BJ (cell line): ENCODE measurements around the gene FOXP1. TPM values are rescaled to one million over a fixed set of nuclear protein-coding genes. Genes with fewer than 3 reads are reported as not detected.

Experiments
- CTCF ChIA-PET: fragments of 350-600 bp; formaldehyde crosslinking; extraction: SDS; loops from one replicate; lab custom pipeline; 2021; ENCODE audit warnings: antibody characterized with exemption, inconsistent platforms; lab: Yijun Ruan, JAX
- POLR2A ChIA-PET: fragments of 300-600 bp; sonication (Branson Sonifier 250); formaldehyde crosslinking; extraction: SDS; loops from one replicate; lab custom pipeline; 2021; ENCODE audit warnings: antibody characterized with exemption; lab: Charles Lee
- DNase-seq: peaks from one replicate; pipeline ENCODE4 v3.0.0-alpha.2; 2011; ENCODE audit warnings: low read depth
- H3K27me3 ChIP-seq: 2 replicates; pipeline ENCODE4 v1.6.0; 2011; ENCODE audit warnings: low read length; ENCODE audit not compliant: control insufficient read depth, insufficient read depth
- H3K36me3 ChIP-seq: 2 replicates; pipeline ENCODE4 v1.5.1; 2011; ENCODE audit warnings: low read length; ENCODE audit not compliant: control insufficient read depth, insufficient read depth
- H3K4me3 ChIP-seq: 2 replicates; pipeline ENCODE4 v1.5.1; 2011; ENCODE audit warnings: low read depth, mild to moderate bottlenecking, control low read depth, low read length
- polyA plus RNA-seq: library from polyadenylated mRNA; depleted of rRNA; stranded (reverse); fragments of >200 nt; gene quantifications from 2 replicates; pipeline ENCODE4 v1.2.3, GENCODE V29; 2011
- TF ChIP-seq, protein P1 (sequence below): IDR thresholded peaks from 2 replicates; pipeline ENCODE4 v1.5.1; 2011; ENCODE audit warnings: low read depth, mild to moderate bottlenecking, control low read depth, inconsistent platforms, low read length, moderate library complexity; ENCODE audit not compliant: insufficient read depth

Gene FOXP1
- polyA plus RNA-seq, 1 experiment, result 37.0 TPM

DNA sequence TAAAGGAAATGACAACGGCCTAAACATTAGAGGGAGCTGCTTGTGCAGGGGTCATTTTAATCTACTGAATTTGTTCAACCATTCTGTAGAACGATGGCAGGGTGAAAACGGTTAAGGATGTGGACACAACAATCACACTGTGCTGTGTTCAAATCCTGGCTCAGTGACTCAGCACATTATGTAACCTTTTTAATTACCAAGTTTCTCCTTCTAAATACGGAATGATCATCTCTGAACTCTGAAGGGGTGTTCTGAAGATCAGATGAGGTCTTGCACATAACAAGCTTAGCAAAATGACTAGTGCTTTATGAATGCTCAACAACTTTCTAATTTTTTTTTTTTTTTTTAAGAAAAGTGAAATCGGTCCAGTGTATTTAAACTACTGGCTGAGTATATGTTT, 592.8 kb downstream of the FOXP1 start:
- CTCF ChIA-PET, result no interaction called here
- DNase-seq, result no peak
- H3K36me3 ChIP-seq, result peaks cover 2% of the 10 kb centered on the region
- no peak overlapping the region for H3K4me3 ChIP-seq
- POLR2A ChIA-PET, result no interaction called here
- H3K27me3 ChIP-seq, result no peaks in the 10 kb centered on the region
- TF ChIP-seq, protein P1, sequence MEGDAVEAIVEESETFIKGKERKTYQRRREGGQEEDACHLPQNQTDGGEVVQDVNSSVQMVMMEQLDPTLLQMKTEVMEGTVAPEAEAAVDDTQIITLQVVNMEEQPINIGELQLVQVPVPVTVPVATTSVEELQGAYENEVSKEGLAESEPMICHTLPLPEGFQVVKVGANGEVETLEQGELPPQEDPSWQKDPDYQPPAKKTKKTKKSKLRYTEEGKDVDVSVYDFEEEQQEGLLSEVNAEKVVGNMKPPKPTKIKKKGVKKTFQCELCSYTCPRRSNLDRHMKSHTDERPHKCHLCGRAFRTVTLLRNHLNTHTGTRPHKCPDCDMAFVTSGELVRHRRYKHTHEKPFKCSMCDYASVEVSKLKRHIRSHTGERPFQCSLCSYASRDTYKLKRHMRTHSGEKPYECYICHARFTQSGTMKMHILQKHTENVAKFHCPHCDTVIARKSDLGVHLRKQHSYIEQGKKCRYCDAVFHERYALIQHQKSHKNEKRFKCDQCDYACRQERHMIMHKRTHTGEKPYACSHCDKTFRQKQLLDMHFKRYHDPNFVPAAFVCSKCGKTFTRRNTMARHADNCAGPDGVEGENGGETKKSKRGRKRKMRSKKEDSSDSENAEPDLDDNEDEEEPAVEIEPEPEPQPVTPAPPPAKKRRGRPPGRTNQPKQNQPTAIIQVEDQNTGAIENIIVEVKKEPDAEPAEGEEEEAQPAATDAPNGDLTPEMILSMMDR, result no peak

DNA sequence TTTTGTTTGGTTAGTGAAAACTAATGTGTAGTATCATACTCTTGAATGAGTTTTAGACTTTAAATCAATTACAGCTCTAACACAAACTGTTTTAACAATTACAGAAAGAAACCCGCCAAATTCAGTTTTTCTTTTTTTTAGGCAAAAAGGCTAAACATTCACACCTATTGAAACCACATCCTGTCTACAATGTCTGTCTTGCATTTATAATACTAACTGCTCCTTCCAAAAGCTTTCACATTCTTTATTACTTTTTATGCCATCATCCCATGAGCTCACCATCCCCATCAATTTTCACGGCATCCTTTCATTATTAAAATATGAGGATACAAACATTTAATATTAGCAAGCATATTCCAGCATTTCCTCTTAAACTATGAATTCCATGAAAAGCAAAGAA, 593.3 kb downstream of the FOXP1 start:
- ChIA-PET CTCF (no interaction called here), POLR2A (no interaction called here)
- H3K27me3 ChIP-seq, result no peaks in the 10 kb centered on the region
- H3K4me3 ChIP-seq, result no peak overlapping the region
- no peak for DNase-seq
- H3K36me3 ChIP-seq, result peaks cover 2% of the 10 kb centered on the region
- TF ChIP-seq, protein P1, result no peak

DNA sequence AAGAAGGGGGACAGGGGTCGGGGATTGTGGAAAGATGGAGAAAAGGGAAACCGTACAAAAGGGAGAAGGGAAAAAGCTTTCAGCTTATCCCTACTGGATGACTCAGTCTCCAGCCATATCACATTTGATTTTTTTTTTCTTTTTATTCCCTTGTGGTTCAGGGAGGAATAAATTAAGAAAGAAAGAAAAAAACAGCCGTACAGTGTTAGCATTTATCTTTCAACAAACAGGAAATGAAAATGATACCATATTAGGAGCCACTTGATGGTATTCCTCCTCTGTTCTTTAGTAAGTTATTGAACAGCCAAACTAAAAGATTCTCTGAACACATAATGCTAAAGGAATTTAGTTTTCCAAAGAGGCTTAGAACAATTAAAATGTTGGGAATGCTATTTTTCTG, 594.4 kb downstream of the FOXP1 start:
- ChIA-PET CTCF (interaction anchor here (0.7 to 1.6 kb wide), 3 partner anchors 10 to 15 kb away, joined by 3 to 5 read pairs (median 3); no protein-coding TSS in a partner anchor), POLR2A (interaction anchor here (0.5 kb wide), 1 partner anchor 590 kb away, joined by 3 read pairs; no protein-coding TSS in a partner anchor)

DNA sequence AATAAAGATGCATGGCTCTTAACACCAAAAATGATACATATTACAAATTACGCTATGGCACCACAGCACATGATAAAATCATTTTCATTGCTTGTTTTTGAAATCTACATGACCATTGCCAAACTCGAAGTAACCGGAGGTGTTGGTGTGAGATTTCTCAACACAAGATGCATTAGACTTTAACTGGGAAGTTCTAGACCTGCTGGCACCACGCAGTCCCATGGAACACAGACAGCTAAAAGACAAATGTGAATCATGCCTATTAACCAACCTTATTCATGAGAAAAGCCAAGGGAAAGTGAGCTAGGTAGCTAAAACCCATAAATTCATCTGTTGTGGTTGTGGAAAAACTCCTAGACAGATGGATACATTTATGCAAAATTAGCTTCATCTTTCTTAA, 595.4 kb downstream of the FOXP1 start:
- POLR2A ChIA-PET, result no interaction called here
- CTCF ChIA-PET, result interaction anchor here (0.5 to 1.6 kb wide), 3 partner anchors 11 to 222 kb away, joined by 3 to 5 read pairs (median 3); no protein-coding TSS in a partner anchor
- TF ChIP-seq, protein P1, result no peak
- H3K27me3 ChIP-seq, result no peaks in the 10 kb centered on the region
- no peak for DNase-seq
- no peak overlapping the region for H3K4me3 ChIP-seq
- peaks cover 2% of the 10 kb centered on the region for H3K36me3 ChIP-seq

More for the DNA sequence above, 594.4 kb downstream of the FOXP1 start:
- Histone ChIP-seq H3K27me3 (no peaks in the 10 kb centered on the region), H3K36me3 (peaks cover 2% of the 10 kb centered on the region), H3K4me3 (no peak overlapping the region)
- DNase-seq, result peak; percentile 58
- TF ChIP-seq, protein P1, result no peak

DNA sequence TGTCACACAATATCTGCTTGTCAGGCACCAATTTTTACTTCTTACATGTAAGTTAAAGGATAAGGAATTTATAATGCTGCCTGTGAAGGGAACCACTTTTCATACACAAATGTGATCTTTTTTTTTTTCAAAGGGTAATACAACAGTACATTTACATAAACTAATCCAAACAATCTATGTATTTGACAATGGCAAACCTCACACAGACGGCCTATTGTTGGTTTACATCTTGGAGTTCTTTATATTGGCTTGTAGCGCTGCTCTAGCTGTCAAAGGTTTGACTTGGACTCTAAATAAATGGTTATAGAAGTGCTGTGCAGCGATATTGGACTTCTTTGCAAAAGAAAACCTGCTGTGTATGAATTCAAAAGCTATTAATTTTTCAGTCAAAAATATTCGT, 598.0 kb downstream of the FOXP1 start:
- TF ChIP-seq, protein P1, result no peak
- no peak for DNase-seq
- POLR2A ChIA-PET, result no interaction called here
- Histone ChIP-seq H3K4me3 (no peak overlapping the region), H3K36me3 (peaks cover 1% of the 10 kb centered on the region), H3K27me3 (no peaks in the 10 kb centered on the region)
- CTCF ChIA-PET, result no interaction called here
